HG02623 (cell line): Measurements from ENCODE around the gene POU2F1.
"Not testable (repeated sequence)": the region's sequence is repeated elsewhere in the genome, so short reads cannot be mapped to it uniquely, and the experiment has no call there.

ENCODE experiments used
- ATAC-seq: cut with Tn5 transposase; IDR thresholded peaks from one replicate; pipeline ENCODE4 v1.9.1; 2021; ENCODE audit warnings: moderate library complexity; ENCODE audit not compliant: unreplicated experiment

The POU2F1 gene

DNA sequence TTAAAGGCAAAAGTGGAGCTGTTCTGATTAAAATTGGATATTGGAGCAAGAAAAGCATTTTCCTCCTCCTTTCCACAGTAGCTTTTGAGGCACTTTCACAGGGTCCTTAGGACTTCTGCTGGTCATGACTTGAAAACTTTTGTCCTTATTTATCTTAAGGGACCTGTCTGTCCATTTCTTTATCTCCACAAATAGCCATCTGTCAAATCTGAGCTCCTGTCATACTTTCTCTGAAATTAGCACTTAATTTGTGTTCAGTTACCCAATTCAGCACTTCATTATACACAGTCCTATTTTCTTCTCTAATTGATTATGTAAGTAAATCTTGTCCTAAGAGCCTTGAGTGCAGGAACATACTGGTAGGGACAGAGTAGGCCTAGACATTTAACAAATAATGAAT, 9.8 kb downstream of the POU2F1 start:
- no peak for ATAC-seq

DNA sequence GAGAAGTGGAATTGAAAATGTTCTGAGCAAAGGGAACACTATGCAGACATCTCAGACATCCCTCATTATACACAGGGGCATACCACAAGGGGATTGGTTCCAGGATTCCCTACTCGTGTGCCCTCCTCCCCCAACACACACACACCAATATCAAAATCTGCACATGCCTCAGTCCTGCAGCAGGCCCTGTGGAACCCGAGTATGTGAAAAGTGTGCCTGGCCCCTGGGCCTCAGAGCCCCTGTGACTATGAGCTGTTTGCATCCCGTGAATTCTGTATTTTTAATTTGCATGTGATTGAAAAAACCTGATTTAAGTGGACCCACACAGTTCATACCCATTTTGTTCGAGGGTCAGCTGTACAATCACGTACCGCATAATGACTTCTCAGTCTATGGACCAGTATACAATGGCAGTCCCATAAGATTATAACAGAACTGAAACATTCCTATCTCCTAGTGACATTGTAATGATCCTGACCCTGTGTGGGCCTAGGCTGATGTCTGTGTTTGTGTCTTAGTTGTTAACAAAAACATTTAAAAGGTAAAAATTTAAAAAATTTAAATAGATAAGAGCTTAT, 11.3 kb downstream of the POU2F1 start:
- ATAC-seq = no peak

DNA sequence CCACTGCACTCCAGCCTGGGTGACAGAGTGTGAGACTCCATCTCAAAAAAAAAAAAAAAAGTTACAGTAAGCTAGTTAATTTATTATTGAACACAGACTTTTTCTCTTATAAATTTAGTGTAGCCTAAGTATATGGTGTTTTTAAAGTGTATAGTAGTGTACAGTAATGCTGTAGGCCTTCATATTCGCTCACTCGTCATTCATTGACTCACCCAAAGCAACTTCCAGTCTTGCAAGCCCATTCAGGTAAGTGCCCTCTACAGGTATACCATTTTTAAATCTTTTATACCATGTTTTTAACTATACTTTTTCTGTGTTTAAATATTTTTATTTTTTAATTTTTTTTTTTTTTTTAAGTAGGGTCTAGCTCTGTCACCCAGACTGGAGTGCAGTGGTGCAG, 12.1 kb downstream of the POU2F1 start:
- no peak for ATAC-seq

DNA sequence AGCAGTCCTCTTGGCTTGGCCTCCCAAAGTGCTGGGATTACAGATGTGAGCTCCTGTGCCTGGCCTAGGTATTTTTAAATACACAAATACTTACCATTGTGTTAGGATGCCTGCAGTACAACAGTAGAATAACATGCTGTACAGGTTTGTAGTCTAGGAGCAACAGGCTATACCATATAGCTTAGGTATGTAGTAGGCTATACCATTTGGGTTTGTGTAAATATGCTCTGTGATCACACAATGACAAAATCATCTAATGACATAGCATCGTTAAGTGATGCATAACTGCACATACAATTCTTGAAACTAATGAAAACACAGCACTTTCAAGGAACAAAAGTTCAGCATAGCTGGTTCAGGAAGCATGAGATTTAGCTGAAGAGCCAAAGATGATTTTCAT, 12.7 kb downstream of the POU2F1 start:
- ATAC-seq = no peak

DNA sequence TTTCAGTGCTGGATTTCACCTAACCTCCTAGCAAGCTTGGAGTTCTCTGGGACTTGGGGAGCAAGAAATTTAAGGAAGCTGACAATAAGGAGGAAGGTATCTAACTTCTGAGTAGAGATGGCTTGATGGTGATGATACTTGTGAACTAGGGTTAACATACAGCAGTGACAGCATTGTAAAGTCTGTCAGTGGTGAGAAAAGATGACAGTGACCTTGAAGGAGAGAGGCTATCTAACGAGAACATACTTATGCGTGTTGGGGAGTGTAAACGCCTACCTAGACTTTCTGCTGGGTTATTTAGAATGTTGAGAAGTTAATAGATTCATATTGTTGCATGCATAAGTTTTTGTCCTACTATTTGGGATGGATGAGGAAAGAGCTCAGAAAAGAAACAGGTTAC, 16.3 kb downstream of the POU2F1 start:
- no peak for ATAC-seq

DNA sequence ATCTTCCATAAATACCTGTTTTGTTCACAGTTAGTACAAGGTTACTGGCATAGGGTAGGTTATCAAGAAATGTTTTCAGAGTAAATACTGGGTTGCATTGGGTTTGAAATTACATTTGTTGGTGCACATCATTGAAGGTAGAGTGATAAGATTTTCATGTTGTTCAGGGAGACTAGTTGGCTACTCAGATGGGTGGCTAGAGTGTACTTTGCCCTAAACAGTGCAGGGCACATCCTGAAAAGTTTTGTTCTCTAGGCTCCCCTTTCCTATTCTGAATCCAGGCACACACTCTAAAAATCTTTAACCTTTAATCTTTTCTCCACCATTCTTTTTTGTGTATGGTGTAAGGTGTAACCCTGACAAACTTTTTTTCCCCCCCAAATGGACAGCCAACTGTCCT, 18.0 kb downstream of the POU2F1 start:
- no peak for ATAC-seq

DNA sequence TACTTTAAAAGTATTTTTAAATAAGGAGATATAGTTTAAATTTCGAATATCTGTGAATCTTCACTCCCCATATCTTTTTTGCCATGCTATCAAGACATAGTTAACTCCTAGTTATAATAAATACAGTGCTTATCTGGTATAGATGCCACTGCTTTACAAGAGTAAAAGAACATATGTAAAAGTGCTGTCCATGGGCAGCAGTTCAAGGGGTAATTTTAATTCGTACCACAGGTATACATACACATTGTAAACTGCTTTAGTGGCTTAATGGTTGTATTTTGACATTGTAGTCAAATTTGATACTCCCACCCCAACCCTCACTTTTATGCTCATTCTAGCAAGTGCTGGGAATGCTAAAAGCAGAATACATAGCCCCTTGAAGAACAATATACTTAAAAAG, 18.6 kb downstream of the POU2F1 start:
- no peak for ATAC-seq

DNA sequence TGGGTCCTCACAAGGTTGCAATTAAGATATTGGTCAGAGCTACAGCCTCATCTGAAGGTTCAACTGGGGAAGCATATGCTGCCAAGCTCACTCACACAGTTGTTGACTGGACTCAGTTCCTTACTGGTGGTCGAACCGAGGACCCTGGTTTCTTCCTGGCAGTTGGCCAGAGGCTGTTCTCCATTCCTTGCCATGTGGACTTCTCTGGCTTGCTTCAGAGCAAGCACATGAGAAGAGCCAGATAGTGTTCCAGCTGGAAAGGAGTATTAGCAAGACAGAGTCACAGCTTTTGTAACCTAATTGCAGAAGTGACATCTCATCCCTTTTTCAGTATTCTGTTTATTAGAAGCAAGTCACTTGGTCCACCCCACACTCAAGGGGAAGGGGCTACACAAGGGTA, 23.6 kb downstream of the POU2F1 start:
- no peak for ATAC-seq

DNA sequence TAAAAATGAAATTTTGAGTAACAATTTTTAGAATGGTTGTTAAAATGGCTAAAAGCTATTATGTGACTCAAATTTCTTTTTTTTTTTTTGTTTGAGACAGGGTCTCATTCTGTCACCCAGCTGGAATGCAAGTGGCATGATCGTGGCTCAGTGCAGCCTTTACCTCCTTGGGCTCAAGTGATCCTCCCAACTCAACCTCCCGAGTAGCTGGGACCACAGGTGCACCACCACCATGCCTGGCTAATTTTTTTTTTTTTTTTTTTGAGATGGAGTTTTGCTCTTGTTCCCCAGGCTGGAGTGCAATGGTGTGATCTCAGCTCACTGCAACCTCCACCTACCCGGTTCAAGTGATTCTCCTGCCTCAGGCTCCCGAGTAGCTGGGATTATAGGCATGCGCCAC, 24.5 kb downstream of the POU2F1 start:
- not testable (repeated sequence) for ATAC-seq

DNA sequence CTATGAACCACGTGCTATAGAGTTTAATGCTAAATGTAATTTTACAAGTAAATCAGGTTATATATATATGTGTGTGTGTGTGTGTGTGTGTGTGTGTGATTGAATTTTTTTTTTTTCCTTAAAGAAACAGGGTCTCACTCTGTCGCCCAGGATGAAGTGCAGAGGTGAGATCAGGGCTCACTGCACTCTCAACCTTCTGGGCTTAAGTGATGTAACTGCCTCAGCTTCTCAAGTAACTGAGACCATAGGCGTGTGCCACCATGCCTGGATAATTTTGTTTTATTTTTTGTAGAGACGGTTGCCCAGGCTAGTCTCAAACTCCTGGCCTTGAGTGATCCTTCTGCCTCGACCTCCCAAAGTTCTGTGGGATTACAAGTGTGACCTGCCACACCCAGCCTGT, 26.3 kb downstream of the POU2F1 start:
- no peak for ATAC-seq

DNA sequence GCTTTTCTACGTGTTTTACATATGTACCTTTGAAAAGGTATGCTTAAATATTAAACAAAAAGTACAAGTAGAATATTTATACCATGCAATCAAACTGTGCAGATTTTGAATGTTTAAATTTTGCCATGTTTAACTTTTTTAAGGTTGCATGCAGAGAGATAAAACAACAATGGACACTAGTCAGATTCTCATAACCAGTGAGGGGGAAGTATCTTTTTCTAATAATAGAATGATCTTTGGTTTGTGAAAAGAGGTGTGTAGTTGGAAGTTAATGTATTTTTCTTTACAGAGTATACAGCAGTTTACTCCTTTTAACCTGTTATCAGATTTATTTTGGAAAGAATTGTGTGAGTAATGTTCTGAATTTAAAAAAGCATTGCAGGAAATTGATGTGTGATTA, 27.1 kb downstream of the POU2F1 start:
- no peak for ATAC-seq

DNA sequence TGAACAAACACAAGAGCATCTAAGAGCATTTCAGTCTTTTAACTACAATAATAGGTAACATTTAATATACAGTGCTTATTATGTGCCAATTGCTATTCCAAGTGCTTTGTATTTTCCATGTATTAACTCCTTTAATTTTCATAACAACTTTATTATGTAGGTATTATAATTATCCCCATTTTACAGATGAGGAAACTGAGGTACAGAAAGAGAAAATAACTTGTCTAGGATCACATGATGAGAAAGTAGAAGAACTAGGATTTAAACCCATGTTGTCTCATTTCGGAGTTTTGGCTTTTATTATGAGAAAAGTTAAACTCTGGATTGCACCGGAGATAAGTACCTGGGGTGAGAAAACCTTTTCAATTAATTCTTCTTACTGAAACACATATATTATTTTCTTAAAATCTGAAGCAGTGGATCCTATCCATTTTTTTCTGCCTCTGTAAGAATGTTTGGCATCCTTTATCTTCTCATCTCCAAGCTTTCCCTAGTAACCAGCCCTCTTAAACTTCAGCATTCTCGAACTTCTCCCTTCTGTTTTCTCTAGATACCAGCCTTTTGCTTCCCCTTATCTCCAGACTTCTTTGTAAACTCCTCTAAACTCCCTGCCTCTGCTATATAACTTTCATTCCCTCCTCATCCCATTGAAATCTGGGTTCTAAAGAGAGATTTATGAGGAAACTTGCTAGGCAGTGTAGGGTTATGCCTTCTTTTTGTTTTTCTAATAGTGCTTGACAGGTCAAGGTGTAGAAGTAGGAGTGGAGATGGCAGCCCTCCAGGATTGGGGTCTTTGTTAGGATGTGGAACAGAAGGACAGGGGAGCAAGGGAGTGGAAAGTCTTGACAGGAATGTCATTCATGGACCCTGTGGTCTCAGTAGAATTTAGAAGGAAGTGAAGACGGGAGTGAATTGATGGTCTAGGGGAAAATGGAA, 28.3 kb downstream of the POU2F1 start:
- no peak for ATAC-seq

DNA sequence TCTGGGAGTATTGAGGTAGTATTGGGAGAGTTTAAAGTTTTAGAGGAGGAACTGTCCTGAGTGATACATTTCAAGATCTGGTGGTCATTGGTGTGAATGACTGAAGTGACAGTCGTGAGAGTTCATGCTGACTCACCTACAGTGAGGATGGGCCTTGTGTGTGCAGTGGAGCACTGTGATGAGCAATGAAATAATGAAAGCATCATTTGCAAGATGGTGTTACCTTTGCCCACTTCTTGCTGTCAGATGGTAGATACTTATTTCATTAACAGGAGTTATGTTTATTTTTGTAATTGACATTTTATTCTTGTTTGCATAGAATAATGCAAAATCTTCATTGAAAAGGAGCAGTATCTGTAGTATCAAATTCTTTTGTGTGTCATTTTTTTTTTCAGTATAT, 29.0 kb downstream of the POU2F1 start:
- no peak for ATAC-seq

DNA sequence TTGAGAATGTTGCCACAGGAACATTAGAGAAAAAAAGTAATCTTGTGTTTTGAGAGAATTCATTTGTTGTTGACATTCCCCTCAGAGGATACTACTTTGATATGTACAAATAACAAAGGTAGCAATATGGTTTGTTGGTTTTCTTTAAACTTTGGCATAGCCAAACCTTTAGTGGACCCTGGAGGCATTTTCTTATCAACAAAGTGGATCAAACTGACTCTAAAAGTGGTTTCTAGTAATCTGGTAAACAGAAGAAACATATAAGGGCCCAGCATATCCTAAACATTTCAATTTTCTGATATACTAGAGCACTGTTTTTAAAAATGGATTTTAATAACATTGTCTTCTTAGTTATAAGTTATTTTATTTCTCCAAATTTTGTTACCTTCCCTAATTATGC, 29.8 kb downstream of the POU2F1 start:
- ATAC-seq = no peak

DNA sequence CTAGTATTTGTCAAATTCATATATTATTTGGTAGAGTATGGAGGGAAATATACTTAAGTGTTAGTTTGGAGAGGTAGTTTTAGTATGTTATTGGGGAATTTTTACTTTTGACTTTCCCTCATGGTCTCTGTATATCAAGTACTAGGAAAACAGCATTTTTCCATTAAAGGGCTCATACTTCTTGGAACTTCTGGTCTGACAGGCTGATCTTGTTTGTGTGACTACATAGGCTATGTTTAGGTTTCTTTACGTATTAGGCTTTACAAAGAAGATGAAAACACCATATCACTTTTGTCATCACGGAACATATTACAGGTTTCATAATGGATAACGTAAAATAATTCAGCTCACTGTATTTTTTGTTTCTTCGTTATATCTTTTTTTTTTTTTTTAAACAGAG, 30.8 kb downstream of the POU2F1 start:
- no peak for ATAC-seq

DNA sequence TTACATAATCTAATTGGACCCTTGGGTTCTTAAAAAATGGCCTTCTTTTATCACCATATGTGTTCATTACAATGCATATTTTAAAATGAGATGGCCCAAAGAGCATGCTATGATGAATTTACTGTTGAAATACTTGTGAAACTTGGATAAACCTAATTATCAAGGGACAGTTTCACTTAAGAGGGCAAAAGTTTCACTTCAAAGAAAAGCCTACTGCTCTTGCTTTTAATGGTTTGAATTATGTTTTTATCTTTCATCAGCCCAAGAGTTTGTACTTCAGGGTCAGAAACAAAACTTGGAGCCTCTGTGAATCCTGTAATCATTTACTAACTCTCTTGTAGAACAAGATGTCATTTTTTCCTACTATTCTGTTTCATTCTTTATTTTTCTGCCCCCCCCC, 32.3 kb downstream of the POU2F1 start:
- no peak for ATAC-seq

DNA sequence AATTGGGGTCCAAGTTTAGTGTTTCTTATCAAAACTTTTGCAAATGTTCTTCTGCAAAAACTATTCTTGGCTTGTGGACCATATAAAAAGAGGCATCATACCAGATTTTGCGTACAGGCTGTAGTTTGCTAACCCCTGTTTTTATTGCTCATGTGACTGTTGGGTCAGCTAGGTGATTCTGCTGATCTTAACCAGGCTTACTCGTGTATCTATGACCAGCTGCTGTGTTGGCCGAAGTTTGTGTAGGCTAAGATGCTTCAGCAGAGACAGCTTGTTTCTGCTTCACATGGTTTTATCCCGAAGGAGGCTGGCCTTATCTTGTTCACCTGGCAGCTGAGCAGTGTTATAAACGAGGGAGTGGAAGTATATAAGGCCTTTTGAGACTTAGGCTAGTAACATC, 38.2 kb downstream of the POU2F1 start:
- ATAC-seq = no peak

DNA sequence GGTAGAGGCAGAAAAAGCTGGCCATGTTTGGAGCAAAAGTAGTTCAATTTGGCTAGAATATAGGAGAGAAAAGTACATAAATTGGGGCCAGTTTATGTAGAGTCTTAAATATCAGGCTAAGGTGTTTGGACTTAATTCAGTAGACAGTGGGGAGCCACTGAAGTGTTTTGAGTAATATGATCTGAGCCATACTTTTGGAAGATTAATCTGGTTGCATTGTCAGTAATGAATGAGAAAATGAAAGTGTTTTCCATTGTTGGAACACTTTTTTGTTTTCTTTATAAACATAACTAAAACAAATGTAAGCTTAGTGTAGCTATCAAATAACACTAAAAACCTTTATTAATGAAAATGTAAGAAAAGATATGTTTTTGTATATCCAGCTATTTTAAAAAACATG, 42.1 kb downstream of the POU2F1 start:
- ATAC-seq = no peak

DNA sequence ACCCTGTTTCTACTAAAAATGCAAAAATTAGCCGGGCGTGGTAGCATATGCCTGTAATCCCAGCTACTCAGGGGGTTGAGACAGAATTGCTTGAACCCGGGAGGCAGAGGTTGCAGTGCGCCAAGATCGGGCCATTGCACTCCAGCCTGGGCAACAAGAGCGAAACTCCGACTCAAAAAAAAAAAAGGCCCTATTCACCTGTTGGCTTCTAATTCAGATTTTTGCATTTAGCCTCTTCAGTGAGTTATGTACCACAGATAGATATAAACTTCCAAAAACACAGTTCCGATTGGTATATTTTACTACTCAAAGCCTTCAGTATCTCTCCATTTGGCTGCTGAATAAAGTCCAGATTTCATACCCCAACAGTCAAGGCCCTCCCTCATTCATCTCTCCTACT, 42.7 kb downstream of the POU2F1 start:
- no peak for ATAC-seq

DNA sequence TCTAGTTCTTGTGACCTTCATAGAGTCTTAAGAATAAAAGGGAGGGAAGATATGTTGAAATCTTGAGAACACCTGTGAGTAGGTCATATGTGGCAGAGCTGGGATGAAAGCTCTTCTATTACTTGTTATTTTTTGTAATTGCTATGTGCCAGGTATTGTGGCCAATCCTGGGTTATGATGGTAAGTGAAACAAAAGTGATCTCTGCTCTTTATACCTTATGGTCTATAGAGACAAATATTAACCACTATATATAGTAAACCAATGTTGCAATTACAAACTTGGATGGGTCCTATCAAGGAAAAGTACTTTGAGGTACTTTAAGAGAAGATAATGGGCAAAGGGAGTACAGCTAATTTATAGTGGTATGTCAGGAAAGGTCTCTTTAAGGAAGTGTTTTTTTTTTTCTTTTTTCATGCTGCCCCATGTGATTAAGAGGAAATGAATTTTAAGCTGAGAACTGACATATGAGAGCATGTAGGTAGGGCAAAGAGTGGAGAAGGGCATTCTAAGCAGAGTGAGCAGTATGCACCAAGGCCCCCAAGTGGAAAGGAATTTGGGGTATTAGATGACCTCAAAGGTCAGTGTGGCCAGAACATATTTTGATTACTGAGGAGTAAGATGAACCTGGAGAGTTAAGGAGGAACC, 43.3 kb downstream of the POU2F1 start:
- no peak for ATAC-seq

DNA sequence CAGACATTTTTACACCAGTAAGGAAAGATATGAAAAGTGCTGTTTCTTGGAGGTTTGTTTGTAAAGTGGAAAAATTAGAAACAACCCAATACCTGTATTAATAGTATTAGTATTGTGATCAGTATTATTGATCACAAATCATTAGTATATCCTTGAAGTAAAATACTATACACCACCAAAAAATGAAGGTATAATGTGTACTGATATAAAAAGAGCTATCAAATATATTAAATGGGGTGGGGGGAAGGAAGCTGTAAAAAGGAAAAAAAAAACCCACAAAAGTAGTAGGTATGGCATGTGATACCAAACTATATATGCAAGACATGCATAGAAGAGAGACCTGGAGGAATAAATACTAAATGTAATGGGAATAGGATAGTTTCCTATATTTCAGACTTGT, 46.3 kb downstream of the POU2F1 start:
- no peak for ATAC-seq

DNA sequence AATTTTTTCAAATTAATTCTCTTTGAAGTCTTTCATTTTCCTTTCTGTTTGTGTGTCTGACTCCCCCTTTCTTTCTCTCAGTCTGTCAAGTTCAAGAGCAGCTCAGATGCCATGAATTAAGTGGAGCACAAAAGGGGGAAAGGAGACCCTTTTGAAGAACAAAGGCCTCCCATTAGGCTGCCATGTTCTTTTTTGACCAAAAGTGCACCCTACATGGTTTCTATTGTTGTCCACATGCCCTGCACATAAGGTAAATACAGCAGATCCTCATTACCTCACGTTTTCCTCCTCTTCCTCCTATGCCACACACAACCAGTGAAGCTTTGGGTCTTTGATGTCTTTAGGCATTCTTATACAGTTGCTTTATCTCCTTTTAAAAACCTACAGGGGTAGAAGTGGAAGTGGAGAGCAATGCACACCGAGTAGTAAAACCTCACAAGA, 47.7 kb downstream of the POU2F1 start:
- ATAC-seq = no peak
